GM12878 (cell line): ENCODE results near the gene CTNNA3. TPM values are rescaled to one million over a fixed set of nuclear protein-coding genes. Genes with fewer than 3 reads are reported as not detected.
"Not testable (repeated sequence)": the region's sequence is repeated elsewhere in the genome, so short reads cannot be mapped to it uniquely, and the experiment has no call there.

Experiments
- ATAC-seq: fragments of 200-7000 bp; cut with Tn5 transposase; 3 replicates; pipeline ENCODE4 v1.9.1; 2020; ENCODE audit warnings: mild to moderate bottlenecking, moderate library complexity
- BruUV-seq: library from RNA; stranded (reverse); fragments of 400-500 nt; replicated peaks from 2 replicates; lab custom pipeline; 2021; lab: Mats Ljungman, UMichigan
- CTCF ChIA-PET: fragments of 300-600 bp; sonication (Branson Sonifier 250); formaldehyde crosslinking; extraction: SDS; loops from one replicate; lab custom pipeline; 2021; ENCODE audit warnings: inconsistent platforms; lab: Yijun Ruan, JAX
- POLR2A ChIA-PET: fragments of 350-600 bp; formaldehyde crosslinking; extraction: SDS; loops from one replicate; lab custom pipeline; 2021; ENCODE audit warnings: inconsistent platforms; lab: Charles Lee
- RAD21 ChIA-PET: fragments of 300-600 bp; sonication (Branson Sonifier 250); formaldehyde crosslinking; loops from one replicate; lab custom pipeline; 2023; ENCODE audit warnings: antibody characterized with exemption; ENCODE audit not compliant: unreplicated experiment; lab: Charles Lee
- SMC1A ChIA-PET: fragments of 300-600 bp; sonication (Branson Sonifier 250); formaldehyde crosslinking; loops from one replicate; lab custom pipeline; 2023; ENCODE audit not compliant: unreplicated experiment, uncharacterized antibody; lab: Charles Lee
- DNase-seq: peaks from one replicate; pipeline ENCODE4 v3.0.0-alpha.2; 2011; ENCODE audit warnings: low read depth, low spot score
- FAIRE-seq: peaks from 3 replicates; lab custom pipeline; 2011; peaks lifted over from hg19 to GRCh38; lab: Jason Lieb, UNC
- H2AFZ ChIP-seq: 2 replicates; pipeline ENCODE4 v1.6.0; 2011; ENCODE audit warnings: low read depth, low read length, control low read depth; ENCODE audit not compliant: control insufficient read depth
- H3K27ac ChIP-seq: 2 replicates; pipeline ENCODE4 v1.5.1; 2011; ENCODE audit warnings: control low read depth; ENCODE audit not compliant: control insufficient read depth, insufficient read depth
- H3K27me3 ChIP-seq, 2 experiments: replicated peaks in 1 of 2; 2 replicates each; pipeline versions ENCODE4 v1.6.0 to v1.6.1; 2011; ENCODE audit warnings: low read length in 1 of 2; ENCODE audit not compliant: control insufficient read depth in 2 of 2, insufficient read depth in 2 of 2
- H3K36me3 ChIP-seq, 2 experiments: 2 replicates each; pipeline ENCODE4 v1.5.1; 2011; ENCODE audit warnings: low read length in 1 of 2; ENCODE audit not compliant: control insufficient read depth in 2 of 2, insufficient read depth in 2 of 2
- H3K4me1 ChIP-seq: 2 replicates; pipeline ENCODE4 v1.6.1; 2011; ENCODE audit warnings: mild to moderate bottlenecking, low read length, moderate library complexity, mixed read lengths; ENCODE audit not compliant: control insufficient read depth, insufficient read depth
- H3K4me2 ChIP-seq: 2 replicates; pipeline ENCODE4 v1.6.0; 2011; ENCODE audit warnings: control low read depth; ENCODE audit not compliant: control insufficient read depth, insufficient read depth
- H3K4me3 ChIP-seq: fragments of 200-600 bp; sonication (generic); 2 replicates; pipeline ENCODE4 v1.5.1; 2016
- H3K79me2 ChIP-seq: 2 replicates; pipeline ENCODE4 v1.6.0; 2011; ENCODE audit warnings: low read length; ENCODE audit not compliant: control insufficient read depth, insufficient read depth
- H3K9ac ChIP-seq: 2 replicates; pipeline ENCODE4 v1.8.0; 2011; ENCODE audit warnings: low read length, control low read depth, mixed read lengths; ENCODE audit not compliant: control insufficient read depth, insufficient read depth
- H3K9me3 ChIP-seq: replicated peaks from 3 replicates; pipeline ENCODE4 v1.5.1; 2011; ENCODE audit warnings: mild to moderate bottlenecking, low read length; ENCODE audit not compliant: control insufficient read depth, insufficient read depth
- H4K20me1 ChIP-seq: 2 replicates; pipeline ENCODE4 v1.6.0; 2011; ENCODE audit not compliant: control insufficient read depth, insufficient read depth
- ATF2 ChIP-seq: IDR thresholded peaks from 2 replicates; pipeline ENCODE4 v1.6.1; 2012; ENCODE audit warnings: low read length, inconsistent platforms
- CHD1 ChIP-seq: IDR thresholded peaks from 2 replicates; pipeline ENCODE4 v1.6.1; 2012; ENCODE audit warnings: low read depth, low read length, improper control_type of control experiment
- CREB1 ChIP-seq: IDR thresholded peaks from 2 replicates; pipeline ENCODE4 v1.6.1; 2012; ENCODE audit warnings: low read depth, mild to moderate bottlenecking, inconsistent platforms
- DPF2 ChIP-seq: fragments of 450-650 bp; IDR thresholded peaks from 2 replicates; pipeline ENCODE4 v1.6.1; 2017; ENCODE audit warnings: mild to moderate bottlenecking
- FOS ChIP-seq: IDR thresholded peaks from 3 replicates; pipeline ENCODE4 v1.6.1; 2011; ENCODE audit warnings: borderline replicate concordance; ENCODE audit not compliant: insufficient read length; ENCODE audit errors: extremely low read depth
- FOXM1 ChIP-seq: IDR thresholded peaks from 2 replicates; pipeline ENCODE4 v1.6.1; 2012; ENCODE audit warnings: low read depth, mild to moderate bottlenecking, inconsistent platforms, low read length, moderate library complexity
- MTA2 ChIP-seq: fragments of 450-650 bp; IDR thresholded peaks from 2 replicates; pipeline ENCODE4 v1.6.1; 2016; ENCODE audit warnings: low read depth, mild to moderate bottlenecking, moderate library complexity
- MXI1 ChIP-seq: fragments of 150-350 bp; IDR thresholded peaks from 2 replicates; pipeline ENCODE4 v1.6.1; 2011; ENCODE audit warnings: low read depth, mild to moderate bottlenecking, inconsistent platforms, low read length, improper control_type of control experiment
- SP1 ChIP-seq: IDR thresholded peaks from one replicate; pipeline ENCODE4 v1.6.1; 2011; ENCODE audit warnings: low read depth, low read length
- SREBF2 ChIP-seq: IDR thresholded peaks from 2 replicates; pipeline ENCODE4 v1.6.1; 2012; ENCODE audit warnings: mild to moderate bottlenecking, low read length
- TCF7 ChIP-seq: IDR thresholded peaks from 2 replicates; pipeline ENCODE4 v1.6.1; 2014; ENCODE audit warnings: antibody characterized with exemption, borderline replicate concordance
- YBX1 ChIP-seq: fragments of 450-650 bp; IDR thresholded peaks from 2 replicates; pipeline ENCODE4 v1.6.1; 2016; ENCODE audit warnings: antibody characterized with exemption
- ZNF24 ChIP-seq: fragments of 450-650 bp; IDR thresholded peaks from 2 replicates; pipeline ENCODE4 v1.6.1; 2017; ENCODE audit warnings: antibody characterized with exemption, mild to moderate bottlenecking
- ZNF384 ChIP-seq: IDR thresholded peaks from 2 replicates; pipeline ENCODE4 v1.6.1; 2012; ENCODE audit warnings: low read depth, mild to moderate bottlenecking, low read length, improper control_type of control experiment, borderline replicate concordance
- WGBS: methylation state at CpG from one replicate; pipeline ENCODE4 v1.1.6; 2016; ENCODE audit warnings: low lambda C conversion rate; ENCODE audit not compliant: insufficient replicate concordance, insufficient coverage; ENCODE audit errors: missing lambda C conversion rate; 5-methylcytosine and 5-hydroxymethylcytosine counted together
- in situ Hi-C: fragments of 300-500 bp; cut with MboI; formaldehyde crosslinking; loops from 9 replicates; pipeline ENCODE4 v1.14.3; 2018; ENCODE audit warnings: mixed read lengths
- intact Hi-C: fragments of 100-400 bp; cut with micrococcal nuclease; formaldehyde crosslinking; loops from one replicate; pipeline ENCODE4 v1.14.2; 2022; ENCODE audit not compliant: unreplicated experiment
- polyA plus RNA-seq, 11 experiments: library from polyadenylated mRNA; depleted of rRNA in 4 of 11; unstranded in 6 of 11; stranded (reverse) in 5 of 11; fragments of >200 nt; fragmentation: Nextera tagmentation in 4 of 11; fragmentation: Illumina TruSeq in 1 of 11; extraction: Ambion mirVana in 4 of 11; extraction: Trizol in 1 of 11; gene quantifications; 1 replicate in 1 of 11; 2 replicates in 10 of 11; pipeline versions ENCODE4 v1.2.1 to v1.2.3, GENCODE V29; 2011 to 2016; ENCODE audit warnings: inconsistent platforms in 2 of 11, missing spikeins in 2 of 11, low read depth in 1 of 11
- total RNA-seq, 4 experiments: library from RNA; depleted of rRNA in 3 of 4; stranded (reverse); fragments of >200 nt in 3 of 4; fragmentation: Illumina TruSeq in 1 of 4; extraction: Trizol in 1 of 4; gene quantifications; 2 replicates each; pipeline versions ENCODE4 v1.2.1 to v1.2.3, GENCODE V29; 2013 to 2021
- TF ChIP-seq, protein P1 (sequence below): fragments of 450-650 bp; IDR thresholded peaks from 2 replicates; pipeline ENCODE4 v1.6.1; 2017; ENCODE audit warnings: mild to moderate bottlenecking, low read depth, inconsistent platforms; ENCODE audit not compliant: poor library complexity, severe bottlenecking
- TF ChIP-seq, protein P2 (sequence below): fragments of 450-650 bp; IDR thresholded peaks from 2 replicates; pipeline ENCODE4 v1.6.1; 2017; ENCODE audit warnings: low read depth, mild to moderate bottlenecking, moderate library complexity
- TF ChIP-seq, protein P3 (sequence below): fragments of 450-650 bp; IDR thresholded peaks from 2 replicates; pipeline ENCODE4 v1.6.1; 2017; ENCODE audit warnings: antibody characterized with exemption, mild to moderate bottlenecking, moderate library complexity

CTNNA3 gene
- total and polyA plus RNA-seq, 10 of the 15 experiments (the other 5 are each of a cell fraction or from before 2014, with no cell fraction given) = under 0.01 to 4.5 (median 0.22) TPM; not detected in 2

DNA sequence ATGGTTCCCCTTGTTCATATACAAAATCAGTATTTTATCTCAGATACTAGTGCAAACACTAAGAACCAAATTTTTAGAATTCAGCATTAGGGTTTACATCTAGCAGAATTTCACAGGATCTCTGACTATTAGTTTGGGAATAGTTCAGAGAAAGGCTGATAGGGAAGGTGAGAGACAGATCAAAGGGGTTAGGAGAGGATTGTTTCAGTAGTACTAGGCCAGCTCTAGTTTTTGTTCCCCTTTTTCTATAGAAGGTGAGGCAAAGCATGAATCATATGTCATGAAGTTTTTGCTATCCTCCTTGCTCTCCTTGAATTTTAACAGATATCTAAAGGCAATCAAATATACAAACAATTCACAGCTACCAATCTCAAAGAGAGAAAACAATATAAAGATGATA, 26.1 kb upstream of the CTNNA3 start (continued):
- TF ChIP-seq CREB1 = no peak
- no peak for TF ChIP-seq ZNF384
- TF ChIP-seq SP1 = no peak
- no peak for TF ChIP-seq ZNF24
- no peak for TF ChIP-seq CHD1
- TF ChIP-seq ATF2 = no peak
- TF ChIP-seq SREBF2 = no peak
- TF ChIP-seq DPF2 = peak; percentile 54; the same call in 1 of the 2 replicates
- TF ChIP-seq, protein P1, sequence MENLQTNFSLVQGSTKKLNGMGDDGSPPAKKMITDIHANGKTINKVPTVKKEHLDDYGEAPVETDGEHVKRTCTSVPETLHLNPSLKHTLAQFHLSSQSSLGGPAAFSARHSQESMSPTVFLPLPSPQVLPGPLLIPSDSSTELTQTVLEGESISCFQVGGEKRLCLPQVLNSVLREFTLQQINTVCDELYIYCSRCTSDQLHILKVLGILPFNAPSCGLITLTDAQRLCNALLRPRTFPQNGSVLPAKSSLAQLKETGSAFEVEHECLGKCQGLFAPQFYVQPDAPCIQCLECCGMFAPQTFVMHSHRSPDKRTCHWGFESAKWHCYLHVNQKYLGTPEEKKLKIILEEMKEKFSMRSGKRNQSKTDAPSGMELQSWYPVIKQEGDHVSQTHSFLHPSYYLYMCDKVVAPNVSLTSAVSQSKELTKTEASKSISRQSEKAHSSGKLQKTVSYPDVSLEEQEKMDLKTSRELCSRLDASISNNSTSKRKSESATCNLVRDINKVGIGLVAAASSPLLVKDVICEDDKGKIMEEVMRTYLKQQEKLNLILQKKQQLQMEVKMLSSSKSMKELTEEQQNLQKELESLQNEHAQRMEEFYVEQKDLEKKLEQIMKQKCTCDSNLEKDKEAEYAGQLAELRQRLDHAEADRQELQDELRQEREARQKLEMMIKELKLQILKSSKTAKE = peak; percentile 31
- 0 out of 2 replicates have a peak, but pooled peaks have one; percentile 5 for TF ChIP-seq MXI1
- TF ChIP-seq, protein P2, sequence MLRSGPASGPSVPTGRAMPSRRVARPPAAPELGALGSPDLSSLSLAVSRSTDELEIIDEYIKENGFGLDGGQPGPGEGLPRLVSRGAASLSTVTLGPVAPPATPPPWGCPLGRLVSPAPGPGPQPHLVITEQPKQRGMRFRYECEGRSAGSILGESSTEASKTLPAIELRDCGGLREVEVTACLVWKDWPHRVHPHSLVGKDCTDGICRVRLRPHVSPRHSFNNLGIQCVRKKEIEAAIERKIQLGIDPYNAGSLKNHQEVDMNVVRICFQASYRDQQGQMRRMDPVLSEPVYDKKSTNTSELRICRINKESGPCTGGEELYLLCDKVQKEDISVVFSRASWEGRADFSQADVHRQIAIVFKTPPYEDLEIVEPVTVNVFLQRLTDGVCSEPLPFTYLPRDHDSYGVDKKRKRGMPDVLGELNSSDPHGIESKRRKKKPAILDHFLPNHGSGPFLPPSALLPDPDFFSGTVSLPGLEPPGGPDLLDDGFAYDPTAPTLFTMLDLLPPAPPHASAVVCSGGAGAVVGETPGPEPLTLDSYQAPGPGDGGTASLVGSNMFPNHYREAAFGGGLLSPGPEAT = peak; percentile 56; the same call in 1 of the 2 replicates
- TF ChIP-seq, protein P3, sequence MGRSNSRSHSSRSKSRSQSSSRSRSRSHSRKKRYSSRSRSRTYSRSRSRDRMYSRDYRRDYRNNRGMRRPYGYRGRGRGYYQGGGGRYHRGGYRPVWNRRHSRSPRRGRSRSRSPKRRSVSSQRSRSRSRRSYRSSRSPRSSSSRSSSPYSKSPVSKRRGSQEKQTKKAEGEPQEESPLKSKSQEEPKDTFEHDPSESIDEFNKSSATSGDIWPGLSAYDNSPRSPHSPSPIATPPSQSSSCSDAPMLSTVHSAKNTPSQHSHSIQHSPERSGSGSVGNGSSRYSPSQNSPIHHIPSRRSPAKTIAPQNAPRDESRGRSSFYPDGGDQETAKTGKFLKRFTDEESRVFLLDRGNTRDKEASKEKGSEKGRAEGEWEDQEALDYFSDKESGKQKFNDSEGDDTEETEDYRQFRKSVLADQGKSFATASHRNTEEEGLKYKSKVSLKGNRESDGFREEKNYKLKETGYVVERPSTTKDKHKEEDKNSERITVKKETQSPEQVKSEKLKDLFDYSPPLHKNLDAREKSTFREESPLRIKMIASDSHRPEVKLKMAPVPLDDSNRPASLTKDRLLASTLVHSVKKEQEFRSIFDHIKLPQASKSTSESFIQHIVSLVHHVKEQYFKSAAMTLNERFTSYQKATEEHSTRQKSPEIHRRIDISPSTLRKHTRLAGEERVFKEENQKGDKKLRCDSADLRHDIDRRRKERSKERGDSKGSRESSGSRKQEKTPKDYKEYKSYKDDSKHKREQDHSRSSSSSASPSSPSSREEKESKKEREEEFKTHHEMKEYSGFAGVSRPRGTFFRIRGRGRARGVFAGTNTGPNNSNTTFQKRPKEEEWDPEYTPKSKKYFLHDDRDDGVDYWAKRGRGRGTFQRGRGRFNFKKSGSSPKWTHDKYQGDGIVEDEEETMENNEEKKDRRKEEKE = no peak
- TF ChIP-seq MTA2 = peak; percentile 56
- peak; percentile 68; the same call in 1 of the 2 replicates for TF ChIP-seq TCF7
- no peak for TF ChIP-seq FOXM1
- TF ChIP-seq FOS = no peak
- no peak for TF ChIP-seq YBX1

- BruUV-seq, H3K4me3 ChIP-seq, H3K9me3 ChIP-seq, ATAC-seq, intact Hi-C loops, H4K20me1 ChIP-seq, SMC1A ChIA-PET, H3K9ac ChIP-seq, DNase-seq, H3K4me1 ChIP-seq, CTCF ChIA-PET, POLR2A ChIA-PET, H3K27ac ChIP-seq, H3K4me2 ChIP-seq, RAD21 ChIA-PET, H3K79me2 ChIP-seq, in situ Hi-C loops, H2AFZ ChIP-seq, H3K27me3 ChIP-seq, H3K36me3 ChIP-seq, FAIRE-seq: not testable (repeated sequence)
- WGBS = 66% methylated on average over 4 of the region's 4 CpGs
These were observed 20.5 kb upstream of the CTNNA3 start for GRCh38 chr10:67716455-67716854.
